Fibroblast of pulmonary artery (primary cell): ENCODE data around the gene SCAF4.
A peak's percentile ranks its signal among the peaks of the same experiment; 100 is the strongest.

ENCODE experiments used
- DNase-seq: peaks from one replicate; pipeline ENCODE4 v3.0.0-alpha.2; 2010; ENCODE audit warnings: low read depth
- H3K4me3 ChIP-seq: replicated peaks from 2 replicates; pipeline ENCODE4 v1.5.1; 2011; ENCODE audit warnings: low read depth, mild to moderate bottlenecking, control low read depth, low read length, moderate library complexity
- TF ChIP-seq, protein P1 (sequence below): IDR thresholded peaks from 2 replicates; pipeline ENCODE4 v1.5.1; 2011; ENCODE audit warnings: mild to moderate bottlenecking, control low read depth, low read length, inconsistent platforms; ENCODE audit errors: missing control alignments

SCAF4 gene

DNA sequence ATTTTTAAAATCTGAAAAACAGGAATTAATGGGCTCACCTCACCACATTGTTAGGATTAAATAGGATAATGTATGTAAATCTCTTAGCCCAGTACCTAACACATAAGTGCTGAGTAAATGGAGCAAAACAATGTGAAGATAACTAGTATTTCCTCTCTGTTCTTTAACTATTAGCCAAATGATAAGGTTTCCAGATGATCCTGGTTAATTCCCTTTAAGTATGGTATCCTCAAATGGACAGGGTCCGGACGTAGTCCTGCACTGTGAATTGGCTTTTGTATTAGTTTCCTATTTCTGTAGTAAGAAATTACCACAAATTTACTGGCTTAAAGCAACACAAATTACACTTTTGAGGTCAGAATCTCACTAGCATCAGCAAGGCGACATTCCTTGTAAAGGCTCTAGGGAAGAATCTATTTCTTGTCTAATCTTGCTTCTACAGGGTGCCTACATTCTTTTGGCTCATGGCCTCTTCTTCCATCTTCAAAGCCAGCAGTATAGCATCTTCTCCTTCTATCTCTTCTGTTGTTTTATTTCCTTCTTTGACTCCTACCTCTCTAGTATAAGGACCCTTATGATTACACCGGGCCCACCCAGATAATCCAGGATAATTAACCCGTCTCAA, 17.1 kb downstream of the SCAF4 start:
- TF ChIP-seq, protein P1, sequence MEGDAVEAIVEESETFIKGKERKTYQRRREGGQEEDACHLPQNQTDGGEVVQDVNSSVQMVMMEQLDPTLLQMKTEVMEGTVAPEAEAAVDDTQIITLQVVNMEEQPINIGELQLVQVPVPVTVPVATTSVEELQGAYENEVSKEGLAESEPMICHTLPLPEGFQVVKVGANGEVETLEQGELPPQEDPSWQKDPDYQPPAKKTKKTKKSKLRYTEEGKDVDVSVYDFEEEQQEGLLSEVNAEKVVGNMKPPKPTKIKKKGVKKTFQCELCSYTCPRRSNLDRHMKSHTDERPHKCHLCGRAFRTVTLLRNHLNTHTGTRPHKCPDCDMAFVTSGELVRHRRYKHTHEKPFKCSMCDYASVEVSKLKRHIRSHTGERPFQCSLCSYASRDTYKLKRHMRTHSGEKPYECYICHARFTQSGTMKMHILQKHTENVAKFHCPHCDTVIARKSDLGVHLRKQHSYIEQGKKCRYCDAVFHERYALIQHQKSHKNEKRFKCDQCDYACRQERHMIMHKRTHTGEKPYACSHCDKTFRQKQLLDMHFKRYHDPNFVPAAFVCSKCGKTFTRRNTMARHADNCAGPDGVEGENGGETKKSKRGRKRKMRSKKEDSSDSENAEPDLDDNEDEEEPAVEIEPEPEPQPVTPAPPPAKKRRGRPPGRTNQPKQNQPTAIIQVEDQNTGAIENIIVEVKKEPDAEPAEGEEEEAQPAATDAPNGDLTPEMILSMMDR: no peak
- no peak for DNase-seq
- no peak overlapping the region for H3K4me3 ChIP-seq

GRCh38 chr21:31713973-31714740, 17.8 kb downstream of the SCAF4 start:
- no peak overlapping the region for H3K4me3 ChIP-seq
- DNase-seq: no peak
- TF ChIP-seq, protein P1: no peak

DNA sequence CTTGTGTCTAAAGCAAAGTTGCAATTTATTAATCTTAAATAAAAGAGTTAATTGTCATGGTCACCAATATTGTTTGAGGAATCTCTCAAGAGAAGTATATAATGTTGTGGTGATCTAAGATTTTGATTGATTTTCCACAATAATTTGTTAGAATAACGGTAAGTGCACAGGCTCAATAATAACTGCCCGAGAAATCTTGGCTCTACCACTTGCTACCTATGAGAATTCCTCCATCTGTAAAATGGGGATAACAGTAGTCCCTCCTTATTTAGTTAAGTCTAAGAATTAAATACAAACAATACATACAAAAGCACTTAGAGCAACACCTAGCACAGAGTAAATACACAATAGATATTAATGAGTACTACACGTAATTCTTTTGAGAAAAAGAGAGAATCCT, 18.8 kb downstream of the SCAF4 start:
- TF ChIP-seq, protein P1: no peak
- H3K4me3 ChIP-seq: no peak overlapping the region
- no peak for DNase-seq

DNA sequence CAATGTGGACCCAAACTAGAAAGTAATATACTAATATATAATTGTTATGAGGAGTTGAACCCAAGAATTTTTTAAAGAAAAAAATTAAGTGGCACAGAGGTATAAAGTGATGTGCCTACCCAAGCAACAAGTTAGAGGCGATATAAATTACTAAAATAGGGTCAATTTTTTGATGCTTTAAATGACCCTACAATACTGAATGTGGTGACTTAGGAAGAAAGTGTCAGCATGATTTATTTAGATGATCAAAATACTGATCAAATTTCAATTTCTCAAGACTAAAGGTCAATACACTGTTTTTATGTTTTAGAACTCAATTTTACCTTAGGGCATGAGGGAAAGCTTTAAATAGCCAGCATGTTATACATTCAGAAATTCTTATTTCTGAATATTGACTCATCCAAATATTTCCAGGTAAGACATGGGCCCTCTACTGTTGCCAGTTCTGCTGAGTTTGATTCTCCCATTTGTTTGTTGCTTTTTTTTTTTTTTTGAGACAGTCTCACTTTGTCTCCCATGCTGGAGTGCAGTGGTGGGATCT, 20.1 kb downstream of the SCAF4 start:
- TF ChIP-seq, protein P1: no peak
- no peak for DNase-seq
- no peak overlapping the region for H3K4me3 ChIP-seq

GRCh38 chr21:31711326-31711725, 20.6 kb downstream of the SCAF4 start:
- DNase-seq: no peak
- no peak overlapping the region for H3K4me3 ChIP-seq
- TF ChIP-seq, protein P1: no peak

DNA sequence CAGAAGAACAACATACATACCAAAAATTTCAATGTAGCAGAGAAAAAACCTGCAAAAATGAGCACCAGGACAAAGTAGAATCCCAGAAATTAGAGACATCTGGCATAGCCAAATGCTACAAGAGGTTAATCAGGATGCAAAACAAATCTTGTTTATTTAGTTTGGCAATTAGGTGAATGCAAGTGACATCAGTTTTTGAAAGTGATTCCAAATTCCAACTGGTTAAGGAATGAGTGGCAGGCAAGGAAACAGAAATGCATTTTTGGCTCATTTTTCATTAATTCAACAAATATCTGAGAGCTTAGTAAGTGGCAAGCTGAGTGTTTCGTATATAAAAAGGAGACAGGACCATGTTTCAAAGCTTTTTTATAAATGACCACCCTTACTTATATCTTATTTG, 21.3 kb downstream of the SCAF4 start:
- H3K4me3 ChIP-seq: no peak overlapping the region
- peak; percentile 54 for DNase-seq
- TF ChIP-seq, protein P1: no peak

GRCh38 chr21:31708541-31708940, 23.4 kb downstream of the SCAF4 start:
- H3K4me3 ChIP-seq: no peak overlapping the region
- no peak for DNase-seq
- TF ChIP-seq, protein P1: no peak
